HG02970 (cell line): ENCODE data around the gene TMEM129.
"Not testable (repeated sequence)": the region's sequence is repeated elsewhere in the genome, so short reads cannot be mapped to it uniquely, and the experiment has no call there.

Source experiments
- ATAC-seq: cut with Tn5 transposase; IDR thresholded peaks from one replicate; pipeline ENCODE4 v1.9.1; 2021; ENCODE audit warnings: mild to moderate bottlenecking, moderate library complexity, moderate number of reproducible peaks; ENCODE audit not compliant: unreplicated experiment, low FRiP score

The TMEM129 gene

DNA sequence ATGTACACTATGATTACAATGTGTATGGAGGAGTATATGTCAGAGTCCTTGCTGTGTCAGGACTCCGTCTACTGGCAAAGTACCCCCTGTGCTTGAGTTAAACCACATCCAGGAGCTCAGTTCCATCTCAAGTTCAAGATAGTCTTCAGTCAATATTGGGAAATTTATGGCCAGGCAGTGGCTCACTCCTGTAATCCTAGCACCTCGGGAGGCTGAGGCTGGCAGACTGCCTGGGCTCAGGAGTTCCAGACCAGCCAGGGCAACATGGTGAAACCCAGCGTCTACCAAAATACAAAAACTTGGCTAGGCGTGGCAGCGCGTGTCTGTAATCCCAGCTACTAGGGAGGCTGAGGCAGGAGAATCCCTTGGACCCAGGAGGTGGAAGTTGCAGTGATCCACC, 14.8 kb downstream of the TMEM129 start:
- no peak for ATAC-seq

DNA sequence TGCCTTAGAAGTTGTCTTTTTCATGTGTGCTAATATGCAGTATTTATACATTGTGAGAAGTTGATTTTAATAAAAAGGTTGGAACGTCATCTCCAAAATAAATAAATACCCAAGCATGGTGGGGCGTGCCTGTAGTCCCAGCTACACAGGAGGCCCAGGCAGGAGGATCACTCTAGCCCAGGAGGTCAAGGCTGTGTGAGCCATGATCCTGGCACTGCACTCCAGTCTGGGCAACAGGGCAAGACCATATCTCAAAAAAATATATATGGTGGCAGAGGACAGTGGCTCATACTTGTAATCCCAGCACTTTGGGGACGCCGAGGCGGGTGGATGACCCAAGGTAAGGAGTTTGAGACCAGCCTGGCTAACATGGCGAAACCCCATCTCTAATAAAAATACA, 15.4 kb downstream of the TMEM129 start:
- no peak for ATAC-seq

- ATAC-seq, result no peak
Observed at GRCh38 chr4:1703867-1704266, 17.3 kb downstream of the TMEM129 start.

GRCh38 chr4:1701671-1702070, 19.5 kb downstream of the TMEM129 start:
- not testable (repeated sequence) for ATAC-seq

DNA sequence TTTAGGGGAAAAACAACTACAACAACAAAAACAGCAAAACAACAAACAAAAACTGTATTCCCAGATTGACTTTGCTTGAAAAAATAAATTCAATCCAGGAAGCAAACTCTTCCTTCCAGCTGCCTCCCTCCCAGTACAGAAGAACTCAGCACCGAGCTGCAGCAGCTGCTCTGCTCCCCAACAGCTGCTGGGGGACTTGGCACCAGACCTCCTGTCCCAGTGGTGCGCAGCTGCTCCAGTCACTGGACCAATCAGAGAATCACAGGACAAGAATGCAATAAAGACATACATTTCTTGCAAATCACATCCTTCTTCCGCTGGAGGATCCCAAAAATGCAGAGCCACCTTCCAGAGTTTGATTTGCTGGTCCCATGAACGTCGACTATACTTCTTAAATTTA, 25.2 kb downstream of the TMEM129 start:
- ATAC-seq, result no peak

DNA sequence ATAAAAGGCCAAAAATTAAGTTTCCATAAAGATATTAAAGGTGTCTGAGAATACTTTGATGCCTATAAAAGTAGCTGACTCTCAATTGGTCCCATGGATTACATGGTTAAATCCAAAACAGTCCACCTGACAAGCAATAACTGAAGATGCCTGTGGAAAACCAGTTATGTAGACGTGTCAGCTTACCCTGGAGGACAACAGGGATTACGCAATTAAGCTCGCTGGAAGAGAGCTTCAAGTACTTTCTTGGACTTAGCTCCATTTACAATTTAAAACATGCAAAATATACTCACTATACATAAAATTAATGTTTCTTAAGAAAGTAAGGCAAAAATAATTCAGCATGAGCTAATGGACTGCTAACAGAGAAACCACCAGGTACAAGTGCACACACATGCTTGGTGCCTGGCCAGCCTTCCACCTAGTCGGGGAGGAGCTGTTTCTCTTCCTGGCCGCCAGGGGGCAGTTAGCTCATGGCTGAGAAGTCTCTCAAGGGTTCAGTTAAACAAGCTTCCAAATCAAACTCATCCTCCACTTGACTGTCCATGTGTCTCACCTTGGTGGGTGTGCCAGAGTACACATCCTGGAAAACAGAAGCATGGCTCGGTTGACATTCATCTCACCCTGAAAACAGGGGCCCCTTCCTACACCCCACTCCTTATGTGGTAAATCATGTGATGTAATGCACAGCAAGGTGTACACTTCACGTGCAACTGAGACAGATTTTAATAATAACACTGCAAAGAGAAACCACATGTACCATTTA, 27.8 kb downstream of the TMEM129 start:
- no peak for ATAC-seq

DNA sequence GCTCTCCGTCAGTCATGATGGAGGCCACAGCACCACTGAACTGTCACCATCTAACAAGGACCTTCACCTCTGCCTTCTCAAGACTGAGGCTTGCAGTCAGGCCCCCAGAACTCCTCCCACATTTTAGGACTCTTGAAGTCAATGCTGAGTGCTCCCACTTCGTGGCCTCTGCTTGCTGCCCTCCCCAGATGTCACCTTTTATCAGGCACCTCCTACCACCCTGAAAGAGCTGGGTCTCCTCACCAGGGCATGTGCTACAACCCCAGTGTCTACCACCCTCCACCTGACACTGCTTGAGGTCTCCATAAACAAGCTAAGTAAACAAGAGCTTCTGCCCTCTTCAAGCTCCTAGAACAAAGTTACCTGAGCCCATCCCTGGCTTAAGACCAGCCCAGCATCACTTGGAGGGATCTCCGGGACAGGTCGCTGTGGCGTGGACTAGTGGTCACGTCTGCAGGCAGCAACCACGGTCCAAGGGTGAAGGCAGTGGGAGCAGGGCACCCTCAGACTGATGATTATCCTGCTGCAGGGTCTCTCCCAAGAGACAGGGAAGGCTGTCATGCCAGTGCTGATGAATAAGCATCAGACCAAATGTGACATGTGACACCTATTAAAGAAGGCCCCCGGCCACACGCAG, 29.3 kb downstream of the TMEM129 start:
- ATAC-seq, result no peak

DNA sequence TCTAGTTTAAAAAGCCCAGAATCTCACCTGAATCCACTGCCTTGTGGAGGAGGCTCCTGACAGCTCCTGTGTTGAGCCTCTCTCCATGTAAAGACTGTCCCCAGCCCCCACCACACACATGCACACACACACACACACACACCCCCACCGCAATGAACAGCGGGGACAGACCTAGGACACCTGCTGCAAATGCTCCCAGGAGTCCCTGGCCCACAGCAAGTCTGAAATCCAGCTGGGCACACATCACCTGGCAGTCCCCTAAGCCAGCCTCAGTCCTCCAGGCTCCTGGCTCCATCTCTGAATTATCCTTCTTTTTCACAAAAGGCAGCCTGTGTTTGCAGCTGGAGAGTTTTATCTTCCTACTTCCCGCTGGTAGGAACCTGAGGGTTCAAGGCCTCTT, 30.4 kb downstream of the TMEM129 start:
- no peak for ATAC-seq

- ATAC-seq, result no peak
Observed at GRCh38 chr4:1686440-1687036, 34.6 kb downstream of the TMEM129 start.

DNA sequence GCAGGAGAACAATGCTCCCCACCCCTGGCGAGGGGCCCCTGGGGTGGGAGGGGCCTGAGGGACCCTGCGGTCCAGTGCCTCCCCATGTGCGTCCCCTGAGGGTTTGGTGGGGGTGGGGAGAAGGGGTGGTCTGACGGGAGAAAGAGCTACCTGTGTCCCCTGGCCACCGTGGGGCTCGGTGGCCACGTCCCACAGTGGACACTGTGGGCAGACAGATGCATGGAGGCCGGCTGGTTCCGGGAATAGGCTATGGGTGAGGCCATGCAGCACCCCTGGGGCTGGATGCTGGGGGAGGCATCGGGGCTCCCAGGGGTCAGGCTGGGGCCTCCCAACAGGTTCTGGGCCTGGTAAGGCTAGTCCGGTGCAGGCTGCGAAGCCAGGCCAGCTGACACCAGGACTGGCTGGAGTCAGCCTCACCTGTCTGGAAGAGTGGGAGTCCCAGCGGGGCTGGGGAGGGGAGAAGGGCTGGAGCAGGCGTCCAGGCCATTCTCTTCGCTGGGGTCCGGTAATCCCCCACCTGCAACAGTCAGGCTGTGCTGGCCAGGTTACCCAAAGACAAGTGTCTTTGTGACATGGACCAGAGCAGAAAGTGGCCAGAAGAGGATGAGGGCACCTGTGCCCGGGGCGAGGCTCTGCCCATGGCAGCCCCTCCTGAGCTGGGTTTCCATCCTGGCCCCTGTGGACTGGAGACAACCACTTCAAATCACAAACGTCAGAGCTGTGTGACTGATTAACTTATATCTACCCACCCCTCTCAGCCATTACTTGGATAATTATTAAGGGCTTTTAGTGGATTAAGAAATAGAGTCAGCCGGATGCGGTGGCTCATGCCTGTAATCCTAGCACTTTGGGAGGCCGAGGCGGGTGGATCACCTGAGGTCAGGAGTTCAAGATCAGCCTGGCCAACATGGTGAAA, 35.6 kb downstream of the TMEM129 start:
- no peak for ATAC-seq

GRCh38 chr4:1684506-1685234, 36.5 kb downstream of the TMEM129 start:
- peak; percentile 12 for ATAC-seq

DNA sequence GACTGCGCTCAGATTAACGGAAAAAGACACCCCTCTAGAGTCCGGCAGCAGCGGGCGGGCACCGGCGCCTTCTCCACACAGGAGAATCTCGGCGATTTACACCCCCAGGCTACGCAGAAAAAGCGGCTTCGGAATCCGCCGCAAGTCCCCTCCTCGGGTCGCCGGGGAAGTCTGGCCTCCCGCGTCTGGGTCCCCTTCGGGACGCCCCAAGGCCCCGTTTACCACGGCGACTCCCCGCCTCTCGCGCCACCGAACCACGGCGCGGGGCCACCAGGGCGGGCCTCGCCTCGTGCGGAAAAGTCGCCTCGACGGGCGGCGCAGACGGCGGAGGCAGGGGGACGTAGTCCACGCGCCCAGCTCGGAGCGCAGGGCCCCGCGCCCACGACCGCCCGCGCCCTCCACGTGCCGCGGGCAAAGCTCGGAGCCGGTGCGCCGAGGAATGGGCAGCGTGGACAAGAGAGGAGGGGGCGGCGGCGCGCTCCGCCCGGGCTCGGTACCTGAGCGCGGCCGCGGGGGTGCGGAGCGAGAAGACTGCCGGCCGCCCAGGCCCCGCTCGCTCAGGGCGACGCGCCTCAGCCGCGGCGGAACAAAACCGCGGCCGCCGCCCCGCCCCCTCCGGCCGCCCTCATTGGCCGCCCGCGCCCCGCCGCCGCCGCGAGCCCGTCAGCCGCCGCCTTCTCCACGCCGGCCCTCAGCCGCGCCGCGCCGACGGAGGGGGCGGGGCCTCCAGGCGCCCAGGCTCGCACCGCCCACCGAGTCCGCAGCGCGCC, 37.2 kb downstream of the TMEM129 start, which contains the start of gene FAM53A:
Gene FAM53A (minus strand): TSS at position 578 of the 770 bp plus-strand sequence. CDS start 15,572 bp downstream, outside the sequence.
- peak; percentile 89 for ATAC-seq

DNA sequence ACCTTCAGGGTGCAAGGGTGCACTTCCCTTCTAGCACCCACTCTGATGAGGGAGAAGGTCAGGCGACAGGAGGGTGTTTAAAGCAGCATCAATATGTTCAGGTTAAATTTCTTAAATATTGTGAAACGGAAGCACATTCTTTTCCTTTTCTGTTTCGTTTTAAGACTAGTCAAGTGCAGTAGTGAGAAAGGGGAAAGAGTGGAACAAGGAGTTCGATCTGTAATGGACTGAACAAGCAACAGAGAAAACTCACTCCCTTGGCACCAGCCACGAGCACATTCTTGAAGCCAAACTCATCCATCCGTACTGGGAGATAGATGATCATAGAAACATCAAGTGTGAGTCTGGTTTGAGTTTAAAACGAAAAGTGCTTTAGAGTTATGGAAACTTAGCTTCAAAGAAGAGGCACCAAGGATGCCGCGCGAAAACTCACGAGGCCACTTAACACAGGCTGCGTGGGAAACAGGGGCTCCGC, 37.8 kb downstream of the TMEM129 start:
- ATAC-seq, result no peak

- no peak for ATAC-seq
Observed at GRCh38 chr4:1682860-1683259, 38.3 kb downstream of the TMEM129 start.

- no peak for ATAC-seq
Observed at GRCh38 chr4:1678244-1678643, 42.9 kb downstream of the TMEM129 start.

- ATAC-seq, result no peak
Observed at GRCh38 chr4:1676605-1677525, 44.3 kb downstream of the TMEM129 start.

DNA sequence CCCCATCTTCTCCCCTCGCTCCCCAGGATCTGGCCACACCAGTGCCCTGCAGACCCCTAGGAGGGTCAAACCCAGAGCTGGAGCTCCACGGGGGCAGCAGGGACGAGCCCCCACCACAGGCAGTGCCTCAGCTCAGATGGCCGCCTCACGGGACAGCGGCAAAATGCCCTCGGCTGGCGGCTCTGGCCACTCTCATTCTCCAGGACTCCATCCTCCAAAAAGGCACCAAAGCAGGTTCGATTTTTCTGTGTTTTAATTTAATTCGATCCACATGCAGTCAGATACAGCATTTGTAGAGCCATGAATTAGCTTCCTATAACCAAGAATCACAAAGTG, 45.4 kb downstream of the TMEM129 start:
- no peak for ATAC-seq

- no peak for ATAC-seq
Observed at GRCh38 chr4:1675136-1675801, 45.9 kb downstream of the TMEM129 start.
